ENCODE measurements around the gene RNF4.
A peak's percentile ranks its signal among the peaks of the same experiment; 100 is the strongest.
"Not testable (repeated sequence)": the region's sequence is repeated elsewhere in the genome, so short reads cannot be mapped to it uniquely, and the experiment has no call there.

Gene RNF4

GRCh38 chr4:2537011-2537830, 68.3 kb downstream of the RNF4 start:
- DNase-seq: peak; percentile 51

- not testable (repeated sequence) for DNase-seq
Observed at GRCh38 chr4:2543580-2544191, 74.8 kb downstream of the RNF4 start.

- DNase-seq: no peak
Observed at GRCh38 chr4:2545321-2546013, 76.6 kb downstream of the RNF4 start.

- no peak for DNase-seq
Observed at GRCh38 chr4:2546286-2546823, 77.4 kb downstream of the RNF4 start.

GRCh38 chr4:2546961-2547691, 78.2 kb downstream of the RNF4 start:
- DNase-seq: not testable (repeated sequence)

GRCh38 chr4:2551118-2551517, 82.2 kb downstream of the RNF4 start:
- DNase-seq: no peak

- no peak for DNase-seq
Observed at GRCh38 chr4:2552806-2553205, 83.9 kb downstream of the RNF4 start.

- no peak for DNase-seq
Observed at GRCh38 chr4:2558301-2558700, 89.4 kb downstream of the RNF4 start.

- no peak for DNase-seq
Observed at GRCh38 chr4:2560167-2560566, 91.3 kb downstream of the RNF4 start.

All from stimulated activated CD4-positive, alpha-beta T cell treated with anti-CD3 and anti-CD28 coated beads, Interleukin-12 subunit alpha, Interleukin-12 subunit beta, amount 100 ng/mL, for 4 hours (primary cell).